Neutrophil (primary cell): ENCODE measurements around the gene APBB1IP.

Experiments used
- H3K27ac ChIP-seq: fragments of 200-600 bp; sonication (generic); 2 replicates; pipeline ENCODE4 v1.5.1; 2016; ENCODE audit warnings: mild to moderate bottlenecking, moderate library complexity
- H3K27me3 ChIP-seq: fragments of 200-600 bp; sonication (generic); 2 replicates; pipeline ENCODE4 v1.6.0; 2016; ENCODE audit warnings: mild to moderate bottlenecking
- H3K36me3 ChIP-seq: fragments of 200-600 bp; sonication (generic); 2 replicates; pipeline ENCODE4 v1.5.1; 2017
- H3K4me1 ChIP-seq, 2 experiments: fragments of 200-600 bp in 1 of 2; sonication (generic) in 1 of 2; 1 replicate in 1 of 2; 2 replicates in 1 of 2; pipeline versions ENCODE4 v1.5.1 to v1.6.1; 2013 to 2016; ENCODE audit warnings: low read depth in 1 of 2, low read length in 1 of 2, mild to moderate bottlenecking in 1 of 2, moderate library complexity in 1 of 2; ENCODE audit not compliant: control insufficient read depth in 1 of 2, insufficient read depth in 1 of 2
- H3K4me3 ChIP-seq, 2 experiments: fragments of 200-600 bp in 1 of 2; sonication (generic) in 1 of 2; 1 replicate in 1 of 2; 2 replicates in 1 of 2; pipeline ENCODE4 v1.5.1; 2013 to 2016; ENCODE audit warnings: low read depth in 1 of 2, low read length in 1 of 2, mild to moderate bottlenecking in 1 of 2, moderate library complexity in 1 of 2
- H3K9me3 ChIP-seq: fragments of 200-600 bp; sonication (generic); 2 replicates; pipeline ENCODE4 v1.5.1; 2016
- TF ChIP-seq, protein P1 (sequence below): fragments of 200-600 bp; sonication (generic); IDR thresholded peaks from 2 replicates; pipeline ENCODE4 v1.5.1; 2016; ENCODE audit warnings: antibody characterized with exemption

Gene APBB1IP

GRCh38 chr10:26408858-26409494 lies 29.2 kb upstream of the APBB1IP start:
- Histone ChIP-seq H3K4me3 (no peak overlapping the region), H3K36me3 (no peaks in the 10 kb centered on the region)
- TF ChIP-seq, protein P1, sequence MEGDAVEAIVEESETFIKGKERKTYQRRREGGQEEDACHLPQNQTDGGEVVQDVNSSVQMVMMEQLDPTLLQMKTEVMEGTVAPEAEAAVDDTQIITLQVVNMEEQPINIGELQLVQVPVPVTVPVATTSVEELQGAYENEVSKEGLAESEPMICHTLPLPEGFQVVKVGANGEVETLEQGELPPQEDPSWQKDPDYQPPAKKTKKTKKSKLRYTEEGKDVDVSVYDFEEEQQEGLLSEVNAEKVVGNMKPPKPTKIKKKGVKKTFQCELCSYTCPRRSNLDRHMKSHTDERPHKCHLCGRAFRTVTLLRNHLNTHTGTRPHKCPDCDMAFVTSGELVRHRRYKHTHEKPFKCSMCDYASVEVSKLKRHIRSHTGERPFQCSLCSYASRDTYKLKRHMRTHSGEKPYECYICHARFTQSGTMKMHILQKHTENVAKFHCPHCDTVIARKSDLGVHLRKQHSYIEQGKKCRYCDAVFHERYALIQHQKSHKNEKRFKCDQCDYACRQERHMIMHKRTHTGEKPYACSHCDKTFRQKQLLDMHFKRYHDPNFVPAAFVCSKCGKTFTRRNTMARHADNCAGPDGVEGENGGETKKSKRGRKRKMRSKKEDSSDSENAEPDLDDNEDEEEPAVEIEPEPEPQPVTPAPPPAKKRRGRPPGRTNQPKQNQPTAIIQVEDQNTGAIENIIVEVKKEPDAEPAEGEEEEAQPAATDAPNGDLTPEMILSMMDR: no peak

DNA sequence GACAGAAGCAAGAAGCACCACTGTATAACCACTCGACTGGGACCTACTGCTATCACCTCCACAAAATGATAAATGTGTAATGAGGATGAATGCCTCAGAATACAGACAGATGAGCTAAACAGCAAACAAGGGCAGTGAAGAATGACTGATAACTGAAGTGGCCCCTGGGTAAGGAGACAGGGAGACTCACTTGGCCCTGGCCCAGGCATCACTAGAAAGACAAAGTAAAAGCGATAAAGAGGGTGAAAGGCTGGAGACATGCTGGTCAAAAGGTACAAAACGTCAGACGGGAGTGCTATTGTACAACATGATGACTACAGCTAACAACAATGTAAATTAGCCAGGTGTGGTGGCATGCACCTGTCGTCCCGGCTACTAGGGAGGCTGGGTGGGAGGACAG lies 27.8 kb upstream of the APBB1IP start:
- Histone ChIP-seq H3K27ac (no peak overlapping the region), H3K9me3 (no peaks in the 10 kb centered on the region), H3K4me1 (no peaks in the 10 kb centered on the region), H3K36me3 (no peaks in the 10 kb centered on the region), H3K27me3 (no peaks in the 10 kb centered on the region), H3K4me3 (no peak overlapping the region)
- TF ChIP-seq, protein P1: no peak

More at GRCh38 chr10:26408858-26409494, 29.2 kb upstream of the APBB1IP start:
- H3K27ac ChIP-seq: no peak overlapping the region
- H3K4me1 ChIP-seq: no peaks in the 10 kb centered on the region
- H3K27me3 ChIP-seq: no peaks in the 10 kb centered on the region
- no peaks in the 10 kb centered on the region for H3K9me3 ChIP-seq

- Histone ChIP-seq H3K9me3 (no peaks in the 10 kb centered on the region), H3K4me3 (no peak overlapping the region), H3K27ac (no peak overlapping the region), H3K4me1 (no peaks in the 10 kb centered on the region), H3K36me3 (no peaks in the 10 kb centered on the region), H3K27me3 (no peaks in the 10 kb centered on the region)
- TF ChIP-seq, protein P1: no peak
These were observed 25.2 kb upstream of the APBB1IP start for GRCh38 chr10:26412932-26413331.

DNA sequence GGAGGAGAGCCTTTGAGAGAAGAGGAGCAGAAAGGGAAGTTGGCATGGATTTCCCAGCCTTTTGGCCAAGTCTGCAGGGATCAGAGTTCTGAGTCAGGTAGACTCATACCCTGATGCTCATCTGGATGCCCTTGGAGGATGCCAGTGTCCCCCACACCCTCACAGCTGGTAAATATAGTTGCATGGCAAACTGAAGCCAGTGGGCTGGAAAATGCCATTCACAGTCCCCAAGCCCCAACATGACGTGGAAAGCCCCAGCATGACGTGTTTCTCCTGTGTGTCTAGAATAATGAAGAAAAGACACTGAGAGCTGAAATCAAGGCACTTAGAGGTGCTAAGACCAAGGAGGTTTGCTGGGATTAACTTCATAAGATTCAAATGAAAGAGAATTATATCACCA lies 24.8 kb upstream of the APBB1IP start:
- H3K9me3 ChIP-seq: no peaks in the 10 kb centered on the region
- H3K27ac ChIP-seq: no peak overlapping the region
- no peaks in the 10 kb centered on the region for H3K27me3 ChIP-seq
- TF ChIP-seq, protein P1: no peak
- no peak overlapping the region for H3K4me3 ChIP-seq
- no peaks in the 10 kb centered on the region for H3K36me3 ChIP-seq
- H3K4me1 ChIP-seq: no peaks in the 10 kb centered on the region

DNA sequence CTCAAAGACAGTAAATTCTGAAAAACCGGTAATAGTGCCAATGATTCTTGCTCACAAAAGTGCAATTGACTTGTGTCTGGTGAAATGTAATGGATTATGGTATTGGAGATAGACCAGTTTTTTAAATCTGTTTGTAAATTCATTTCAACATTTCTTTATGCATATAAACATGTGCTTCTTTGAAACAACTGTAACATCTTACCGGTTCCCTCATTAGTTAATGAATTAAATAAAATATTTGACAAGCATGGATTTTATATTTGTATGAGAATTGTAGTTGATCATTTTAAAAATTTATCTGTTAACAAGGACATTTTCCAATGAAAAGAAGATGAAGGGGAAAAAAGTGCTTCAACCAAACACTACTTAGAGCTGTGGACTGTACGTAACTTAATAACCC lies 21.0 kb upstream of the APBB1IP start:
- Histone ChIP-seq H3K9me3 (no peaks in the 10 kb centered on the region), H3K27me3 (no peaks in the 10 kb centered on the region), H3K36me3 (no peaks in the 10 kb centered on the region), H3K4me3 (no peak overlapping the region), H3K27ac (no peak overlapping the region), H3K4me1 (no peaks in the 10 kb centered on the region)
- TF ChIP-seq, protein P1: no peak
